GM19240 (cell line): Measurements from ENCODE around the gene ZNF219.

Source experiments
- DNase-seq: peaks from one replicate; pipeline ENCODE4 v3.0.0; 2011; ENCODE audit warnings: low spot score; ENCODE audit not compliant: insufficient read length

Gene ZNF219

DNA sequence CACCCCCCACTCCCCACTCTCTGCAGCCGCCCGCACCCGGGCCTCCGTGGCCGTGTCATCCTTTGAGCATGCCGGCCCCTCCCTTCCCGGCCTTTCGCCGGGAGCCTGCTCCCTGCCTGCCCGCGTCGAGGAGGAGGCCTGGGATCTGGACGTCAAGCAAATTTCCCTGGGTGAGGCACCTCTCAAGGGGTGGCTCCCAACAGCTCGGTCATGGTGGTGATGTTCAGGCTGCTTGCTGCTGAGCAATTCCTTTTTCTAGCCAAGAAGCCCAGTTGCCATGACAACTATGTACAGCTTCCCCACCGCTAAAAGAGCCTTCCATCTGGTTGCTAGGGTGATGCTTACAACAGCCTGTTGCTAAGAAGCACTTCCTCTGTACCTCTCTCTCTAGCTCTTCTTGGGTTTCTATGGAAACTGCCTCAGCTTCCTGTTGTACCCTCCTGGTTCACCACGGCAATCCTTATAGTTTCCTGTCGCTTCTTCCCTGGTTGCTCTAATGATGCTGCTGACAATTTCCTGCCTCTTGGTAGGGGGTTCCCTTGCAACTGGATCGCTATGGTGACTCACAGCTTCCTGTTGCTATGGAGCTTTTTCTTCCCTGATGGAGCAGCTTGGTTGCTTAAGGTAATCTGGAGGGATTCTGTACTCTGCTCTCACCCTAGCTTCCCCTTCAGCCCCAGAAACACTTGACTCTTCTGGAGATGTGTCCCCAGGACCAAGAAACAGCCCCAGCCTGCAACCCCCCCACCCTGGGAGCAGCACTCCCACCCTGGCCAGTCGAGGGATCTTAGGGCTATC lies 11.0 kb downstream of the ZNF219 start:
- peak; percentile 58 for DNase-seq

DNA sequence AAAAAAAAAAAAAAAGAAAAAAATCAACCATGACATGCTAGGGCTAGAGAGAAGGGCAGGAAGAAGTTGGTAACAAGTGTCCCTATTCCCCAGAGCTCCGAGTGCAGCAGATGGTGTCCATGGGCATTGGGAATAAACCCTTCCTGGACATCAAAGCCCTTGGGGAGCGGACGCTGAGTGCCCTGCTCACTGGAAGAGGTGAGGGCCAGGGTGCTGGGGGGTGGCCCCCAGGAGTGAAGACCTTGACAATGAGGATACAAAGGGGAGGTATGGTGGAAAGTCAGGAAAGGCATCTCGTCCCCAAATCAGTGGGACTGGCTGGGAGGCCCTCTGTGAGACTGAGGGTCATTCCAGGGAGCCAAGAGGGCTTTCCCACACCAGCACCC lies 11.6 kb downstream of the ZNF219 start:
- no peak for DNase-seq

DNA sequence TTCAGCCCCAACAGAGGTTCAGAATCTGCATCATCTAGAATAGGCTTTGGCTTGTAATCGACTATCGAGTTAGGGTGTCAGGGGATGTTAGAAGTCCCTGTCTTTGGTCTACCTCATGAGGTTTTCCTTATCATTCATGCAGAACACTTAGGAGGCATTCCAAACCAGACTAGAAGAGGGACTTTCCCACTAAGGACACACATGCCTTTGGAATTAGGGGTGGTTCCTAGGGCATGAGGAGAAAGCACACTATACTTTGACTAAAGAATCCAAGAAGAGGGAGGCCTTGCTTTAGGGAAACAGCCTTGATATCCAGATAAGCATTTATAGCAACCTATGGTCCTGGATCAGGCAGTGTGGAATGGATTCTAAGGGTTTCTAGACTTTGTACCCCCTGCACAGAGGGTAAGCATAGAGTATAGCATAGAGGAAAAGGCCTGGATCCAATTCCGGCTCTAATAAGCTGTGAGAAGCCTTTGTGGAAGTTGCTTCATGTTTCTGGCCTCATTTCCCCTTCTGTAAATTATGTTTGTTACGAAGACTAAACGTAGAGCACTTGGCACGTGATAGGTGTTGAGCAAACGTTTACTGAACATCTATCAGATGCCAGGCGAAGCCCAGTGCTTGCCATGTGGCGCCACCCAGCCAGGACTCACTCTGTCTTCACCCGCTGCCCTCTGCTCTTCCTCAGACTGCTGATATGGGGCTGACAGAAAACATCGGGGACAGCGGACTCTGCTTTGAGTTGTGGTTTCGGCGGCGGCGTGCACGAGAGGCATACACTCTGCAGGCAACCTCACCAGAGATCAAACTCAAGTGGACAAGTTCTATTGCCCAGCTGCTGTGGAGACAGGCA lies 13.2 kb downstream of the ZNF219 start:
- DNase-seq = no peak

DNA sequence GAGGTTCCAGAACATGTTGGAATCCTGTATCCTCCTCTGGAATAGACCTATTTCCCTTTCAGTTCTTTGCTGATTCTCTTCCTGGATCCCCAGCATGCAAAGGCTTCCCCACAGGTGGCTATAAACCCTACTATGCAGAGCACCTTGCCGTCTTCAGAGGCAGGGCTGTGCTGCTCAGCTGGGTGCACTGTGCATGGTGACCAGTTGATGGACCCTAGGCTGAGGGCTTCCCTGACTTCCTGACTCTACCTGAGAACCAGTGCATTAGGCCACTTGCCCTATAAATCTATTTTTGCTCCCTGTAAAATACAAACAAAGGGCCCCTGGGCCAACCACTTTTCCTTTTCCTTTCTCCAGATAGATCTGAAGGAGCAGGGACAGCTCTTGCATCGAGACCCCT lies 14.1 kb downstream of the ZNF219 start:
- no peak for DNase-seq

DNA sequence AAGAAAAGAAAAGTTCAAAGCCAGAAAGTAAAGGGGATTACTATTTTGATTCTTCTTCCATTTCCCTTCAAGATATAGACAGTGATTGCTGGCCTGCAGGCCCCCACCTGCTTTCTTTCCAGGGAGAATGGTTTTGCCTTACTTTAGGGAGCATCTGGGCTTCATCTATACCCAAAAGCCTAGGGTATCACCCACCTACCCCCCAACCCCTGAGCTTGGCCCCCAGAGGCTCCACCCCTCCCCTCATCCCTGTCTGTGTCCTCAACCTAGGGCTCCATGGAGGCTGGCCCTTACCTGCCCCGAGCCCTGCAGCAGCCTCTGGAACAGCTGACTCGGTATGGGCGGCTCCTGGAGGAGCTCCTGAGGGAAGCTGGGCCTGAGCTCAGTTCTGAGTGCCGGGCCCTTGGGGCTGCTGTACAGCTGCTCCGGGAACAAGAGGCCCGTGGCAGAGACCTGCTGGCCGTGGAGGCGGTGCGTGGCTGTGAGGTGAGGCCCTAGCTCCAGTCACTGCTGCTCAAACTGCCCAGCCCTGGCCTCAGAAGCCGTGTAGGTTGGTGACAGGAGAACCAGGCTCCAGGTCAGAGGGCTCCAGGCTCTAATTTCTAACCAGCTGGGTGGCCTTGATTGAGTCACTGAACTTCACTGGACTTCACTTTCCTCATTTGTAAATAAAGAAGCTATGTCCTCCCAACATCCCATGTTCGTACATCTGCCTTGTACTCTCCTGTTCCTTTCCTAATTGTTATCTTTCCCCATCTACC lies 14.7 kb downstream of the ZNF219 start:
- DNase-seq = no peak

DNA sequence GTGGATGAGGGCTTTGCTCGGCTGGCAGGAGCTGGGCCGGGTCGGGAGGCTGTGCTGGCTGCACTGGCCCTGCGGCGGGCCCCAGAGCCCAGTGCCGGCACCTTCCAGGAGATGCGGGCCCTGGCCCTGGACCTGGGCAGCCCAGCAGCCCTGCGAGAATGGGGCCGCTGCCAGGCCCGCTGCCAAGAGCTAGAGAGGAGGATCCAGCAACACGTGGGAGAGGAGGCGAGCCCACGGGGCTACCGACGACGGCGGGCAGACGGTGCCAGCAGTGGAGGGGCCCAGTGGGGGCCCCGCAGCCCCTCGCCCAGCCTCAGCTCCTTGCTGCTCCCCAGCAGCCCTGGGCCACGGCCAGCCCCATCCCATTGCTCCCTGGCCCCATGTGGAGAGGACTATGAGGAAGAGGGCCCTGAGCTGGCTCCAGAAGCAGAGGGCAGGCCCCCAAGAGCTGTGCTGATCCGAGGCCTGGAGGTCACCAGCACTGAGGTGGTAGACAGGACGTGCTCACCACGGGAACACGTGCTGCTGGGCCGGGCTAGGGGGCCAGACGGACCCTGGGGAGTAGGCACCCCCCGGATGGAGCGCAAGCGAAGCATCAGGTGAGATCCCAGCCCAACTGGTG lies 16.8 kb downstream of the ZNF219 start:
- no peak for DNase-seq

DNA sequence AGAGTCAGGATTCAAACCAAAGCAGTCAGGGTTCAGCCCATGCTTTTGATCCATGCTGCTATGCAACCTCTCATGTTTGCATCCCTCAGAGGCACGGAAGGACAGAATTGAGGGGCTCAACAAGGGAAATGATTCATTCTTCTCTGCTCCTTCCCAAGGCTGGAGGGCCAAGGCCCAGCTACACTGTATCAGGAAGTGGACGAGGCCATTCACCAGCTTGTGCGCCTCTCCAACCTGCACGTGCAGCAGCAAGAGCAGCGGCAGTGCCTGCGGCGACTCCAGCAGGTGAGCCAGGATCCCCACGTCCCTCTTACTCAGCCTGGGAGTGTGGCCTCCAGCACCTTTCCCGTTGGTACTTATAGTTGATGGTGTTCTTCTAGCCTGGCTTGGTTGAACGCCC lies 19.7 kb downstream of the ZNF219 start:
- DNase-seq = no peak

DNA sequence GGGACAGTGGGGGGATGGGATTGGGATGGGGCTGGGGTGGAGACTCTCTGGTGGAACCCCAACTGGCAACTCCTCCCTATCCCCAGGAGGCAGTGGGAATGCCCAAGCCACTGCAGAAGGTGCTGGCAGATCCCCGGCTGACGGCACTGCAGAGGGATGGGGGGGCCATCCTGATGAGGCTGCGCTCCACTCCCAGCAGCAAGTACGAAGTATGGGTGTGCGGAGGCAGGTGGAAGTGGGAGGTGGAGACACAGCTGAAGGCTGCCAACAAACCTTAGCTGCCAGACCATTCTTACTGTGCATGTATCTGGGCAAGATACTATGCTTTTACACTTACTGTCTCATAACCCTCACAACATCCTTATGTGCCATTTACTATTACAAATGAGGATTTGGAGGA lies 20.2 kb downstream of the ZNF219 start:
- no peak for DNase-seq

DNA sequence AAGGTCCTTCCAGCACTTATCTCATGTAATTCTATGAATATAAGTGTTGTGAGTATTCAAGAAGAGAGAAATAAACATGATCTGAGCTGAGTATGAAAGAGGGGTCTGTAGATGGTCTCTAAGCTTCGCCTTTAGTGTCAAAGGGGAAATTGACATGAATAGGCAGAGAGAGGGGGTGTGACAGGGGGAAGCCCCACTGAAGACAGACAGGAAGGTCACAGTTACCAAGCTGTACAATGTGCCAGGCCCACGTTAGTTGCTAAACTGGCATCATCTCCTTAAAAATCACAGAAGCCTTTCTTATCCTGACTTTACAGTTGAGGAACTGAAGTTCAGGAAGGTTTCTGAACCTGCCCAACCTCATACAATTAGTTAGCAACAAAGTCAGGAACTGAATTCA lies 20.8 kb downstream of the ZNF219 start:
- DNase-seq = no peak

DNA sequence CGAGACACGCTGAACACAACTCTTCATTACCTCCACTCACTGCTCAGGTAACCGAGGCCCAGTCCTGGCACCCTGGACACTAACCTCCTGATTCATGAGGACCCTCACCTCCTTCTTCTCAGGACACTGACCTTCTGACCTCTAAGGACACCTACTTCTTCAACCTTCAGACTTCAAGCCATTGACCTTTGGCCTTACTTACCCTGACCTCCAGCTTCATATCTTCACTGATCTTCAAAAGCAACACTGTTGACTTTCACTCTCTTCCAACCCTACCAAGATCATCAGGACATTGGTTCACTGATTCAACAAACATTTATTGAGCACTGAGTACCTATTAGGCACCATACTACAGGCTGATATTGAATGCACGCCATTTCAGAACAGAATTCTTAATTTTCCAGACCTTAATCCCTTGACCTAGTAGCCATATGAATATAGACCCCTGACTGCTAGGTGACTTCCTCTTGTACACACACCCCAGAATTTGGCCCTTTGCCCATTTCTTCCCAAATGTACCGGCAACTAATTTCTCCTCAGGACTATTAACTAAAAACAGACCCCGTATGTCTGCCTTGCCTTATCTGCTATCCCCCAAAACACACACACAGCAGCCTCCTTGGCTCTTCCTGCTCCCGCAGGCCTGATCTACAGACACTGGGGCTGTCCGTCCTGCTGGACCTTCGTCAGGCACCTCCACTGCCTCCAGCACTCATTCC lies 22.6 kb downstream of the ZNF219 start:
- no peak for DNase-seq

DNA sequence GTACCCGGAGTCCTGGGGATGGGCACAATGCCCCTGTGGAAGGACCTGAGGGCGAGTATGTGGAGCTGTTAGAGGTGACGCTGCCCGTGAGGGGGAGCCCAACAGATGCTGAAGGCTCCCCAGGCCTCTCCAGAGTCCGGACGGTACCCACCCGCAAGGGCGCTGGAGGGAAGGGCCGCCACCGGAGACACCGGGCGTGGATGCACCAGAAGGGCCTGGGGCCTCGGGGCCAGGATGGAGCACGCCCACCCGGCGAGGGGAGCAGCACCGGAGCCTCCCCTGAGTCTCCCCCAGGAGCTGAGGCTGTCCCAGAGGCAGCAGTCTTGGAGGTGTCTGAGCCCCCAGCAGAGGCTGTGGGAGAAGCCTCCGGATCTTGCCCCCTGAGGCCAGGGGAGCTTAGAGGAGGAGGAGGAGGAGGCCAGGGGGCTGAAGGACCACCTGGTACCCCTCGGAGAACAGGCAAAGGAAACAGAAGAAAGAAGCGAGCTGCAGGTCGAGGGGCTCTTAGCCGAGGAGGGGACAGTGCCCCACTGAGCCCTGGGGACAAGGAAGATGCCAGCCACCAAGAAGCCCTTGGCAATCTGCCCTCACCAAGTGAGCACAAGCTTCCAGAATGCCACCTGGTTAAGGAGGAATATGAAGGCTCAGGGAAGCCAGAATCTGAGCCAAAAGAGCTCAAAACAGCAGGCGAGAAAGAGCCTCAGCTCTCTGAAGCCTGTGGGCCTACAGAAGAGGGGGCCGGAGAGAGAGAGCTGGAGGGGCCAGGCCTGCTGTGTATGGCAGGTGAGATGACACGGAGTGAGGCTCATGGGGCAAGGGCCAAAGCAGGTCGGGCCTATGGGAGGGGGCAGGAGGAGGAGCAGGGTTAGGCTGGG lies 23.8 kb downstream of the ZNF219 start:
- no peak for DNase-seq

DNA sequence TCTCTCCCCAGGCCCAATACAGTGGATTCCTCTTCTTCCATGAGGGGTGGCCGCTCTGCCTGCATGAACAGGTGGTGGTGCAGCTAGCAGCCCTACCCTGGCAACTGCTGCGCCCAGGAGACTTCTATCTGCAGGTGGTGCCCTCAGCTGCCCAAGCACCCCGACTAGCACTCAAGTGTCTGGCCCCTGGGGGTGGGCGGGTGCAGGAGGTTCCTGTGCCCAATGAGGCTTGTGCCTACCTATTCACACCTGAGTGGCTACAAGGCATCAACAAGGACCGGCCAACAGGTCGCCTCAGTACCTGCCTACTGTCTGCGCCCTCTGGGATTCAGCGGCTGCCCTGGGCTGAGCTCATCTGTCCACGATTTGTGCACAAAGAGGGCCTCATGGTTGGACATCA lies 24.5 kb downstream of the ZNF219 start:
- DNase-seq = no peak

DNA sequence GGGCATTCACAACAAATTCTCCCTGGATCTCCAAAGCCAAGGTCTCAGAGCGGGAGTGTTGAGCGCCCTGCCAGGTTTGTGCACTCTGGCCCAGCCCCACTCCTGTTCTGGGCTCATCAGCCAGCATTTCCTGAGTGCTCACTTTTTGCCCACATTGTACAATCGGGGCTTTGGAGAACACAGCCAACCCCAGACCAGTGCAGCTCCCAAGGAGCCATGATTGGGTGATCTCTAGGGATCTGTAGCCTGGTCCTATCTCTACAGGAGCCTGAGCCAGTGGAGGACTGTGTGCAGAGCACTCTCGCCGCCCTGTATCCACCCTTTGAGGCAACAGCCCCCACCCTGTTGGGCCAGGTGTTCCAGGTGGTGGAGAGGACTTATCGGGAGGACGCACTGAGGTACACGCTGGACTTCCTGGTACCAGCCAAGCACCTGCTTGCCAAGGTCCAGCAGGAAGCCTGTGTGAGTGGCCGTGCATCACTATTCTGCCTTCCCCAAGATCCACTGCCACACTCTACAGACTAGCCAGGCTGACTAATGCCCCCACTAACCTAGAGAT lies 25.6 kb downstream of the ZNF219 start:
- no peak for DNase-seq

DNA sequence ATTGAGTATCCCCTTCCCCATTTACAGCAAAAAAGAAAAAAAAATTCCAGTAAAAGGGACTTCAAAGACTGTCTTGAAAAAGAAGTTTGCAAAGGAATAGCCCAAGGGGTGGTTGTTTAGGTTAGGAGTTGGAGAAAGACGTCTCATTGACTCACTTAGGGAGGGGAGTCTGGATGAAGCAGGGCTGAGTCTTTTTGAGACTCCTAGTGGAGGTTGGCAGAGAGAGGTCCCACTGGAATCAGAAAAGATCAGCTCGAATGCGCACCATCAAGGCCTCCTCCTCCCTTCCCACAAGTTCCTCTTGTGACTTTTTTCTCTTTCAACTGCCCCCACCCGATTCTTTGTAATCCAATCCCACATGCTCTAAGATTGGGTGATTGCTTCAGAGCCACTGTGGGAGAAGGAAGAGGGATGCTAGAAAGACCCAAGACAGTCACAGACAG lies 26.4 kb downstream of the ZNF219 start:
- no peak for DNase-seq

DNA sequence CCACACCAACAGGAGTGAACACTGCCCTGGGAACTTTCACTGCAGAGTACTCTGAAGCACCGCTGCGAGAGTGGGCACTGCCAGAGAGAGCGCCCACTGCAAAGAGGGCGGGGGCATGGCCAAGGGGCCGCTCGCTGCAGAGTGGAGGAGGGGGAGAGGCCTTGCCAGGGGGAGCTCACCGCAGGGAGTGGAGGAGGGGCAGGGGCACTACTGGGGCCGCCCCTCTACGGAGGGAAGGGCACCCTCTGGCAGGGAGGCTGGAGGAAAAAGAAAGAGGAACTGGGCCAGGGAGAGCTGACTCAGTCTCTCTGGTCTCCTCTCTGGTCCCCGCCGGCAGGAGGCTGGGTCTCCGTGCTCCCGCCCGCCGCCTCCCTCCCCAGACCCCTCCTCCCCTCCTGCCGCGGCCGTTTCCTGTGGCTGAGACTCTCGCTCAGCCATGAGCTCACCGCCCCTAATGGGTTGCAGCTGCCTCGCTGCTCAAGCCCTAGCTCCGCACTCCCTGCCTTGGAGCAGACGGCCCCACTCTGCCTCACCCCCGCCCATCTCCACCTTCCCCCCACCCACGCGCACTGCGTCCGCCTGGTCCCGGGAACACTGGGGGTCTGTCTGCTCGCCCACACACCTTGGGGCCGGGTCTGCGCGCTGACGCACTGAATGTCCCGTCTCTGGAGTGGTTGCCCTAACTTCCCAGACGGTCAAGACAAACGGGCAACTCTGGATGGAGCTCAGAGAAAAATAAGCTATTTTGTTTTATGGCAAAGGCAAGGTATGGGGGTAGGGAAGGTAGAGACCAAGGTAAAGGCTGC lies 27.0 kb downstream of the ZNF219 start:
- peak; percentile 87 for DNase-seq

DNA sequence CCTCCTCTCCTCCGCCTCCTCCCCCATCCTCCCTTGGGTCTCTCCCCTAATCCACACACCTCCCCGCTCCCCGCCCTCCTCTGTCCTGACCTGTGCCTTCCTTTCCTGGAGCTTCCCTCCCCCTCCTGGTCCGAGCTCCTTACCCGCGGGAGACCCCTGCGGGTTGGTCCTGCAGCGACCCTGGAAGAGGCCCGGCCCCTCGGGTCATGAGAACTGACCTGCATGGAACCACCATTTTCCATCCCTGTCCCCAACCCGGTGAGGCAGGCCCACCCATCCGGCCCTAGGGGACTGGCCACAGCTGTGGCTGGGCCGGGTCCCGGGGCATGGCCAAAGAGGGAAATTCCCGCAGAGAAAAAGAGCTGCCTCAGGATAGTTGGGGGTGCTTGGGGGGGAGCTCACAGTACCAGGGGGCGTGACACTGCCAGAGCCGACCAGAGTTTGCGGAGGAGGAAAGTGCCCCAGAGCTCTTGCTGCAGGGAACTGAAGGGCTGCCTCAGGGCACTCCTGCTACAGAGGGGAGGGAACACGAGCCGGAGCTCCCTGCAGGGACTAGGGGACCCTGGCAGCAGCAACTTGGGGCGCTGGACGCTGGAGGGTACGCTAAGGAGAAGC lies 27.7 kb downstream of the ZNF219 start:
- DNase-seq = no peak

DNA sequence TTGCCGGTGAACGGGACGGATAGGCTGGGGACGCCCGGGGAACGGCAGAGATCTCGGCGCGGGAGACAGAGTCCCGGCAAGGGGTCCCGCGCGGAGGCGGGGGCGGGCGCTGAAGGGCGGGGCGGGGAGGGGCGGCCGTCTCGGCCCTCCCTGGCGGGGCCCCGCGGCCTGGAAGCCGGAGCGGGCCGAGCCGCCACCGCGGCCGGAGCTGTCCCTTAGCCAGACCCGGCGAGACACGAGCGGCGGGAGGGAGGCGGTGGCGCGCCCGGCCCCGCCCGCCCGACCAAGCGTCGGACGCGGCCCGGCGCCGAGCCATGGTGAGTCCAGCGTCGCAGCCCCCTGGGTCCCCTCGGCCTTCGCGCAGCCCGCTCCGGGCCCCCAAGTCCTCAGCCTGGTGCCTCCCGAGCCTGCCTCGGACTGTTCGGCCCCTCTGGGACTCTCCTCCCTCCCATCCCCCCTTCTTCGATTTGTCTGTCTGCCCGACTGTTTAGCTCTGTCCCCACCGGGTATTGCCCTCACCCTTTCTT lies 28.3 kb downstream of the ZNF219 start, which contains the start of gene ARHGEF40:
TSS of gene ARHGEF40 (plus strand) at position 222 of the 527 bp plus-strand sequence. CDS start at position 315, 93 bp downstream.
- no peak for DNase-seq
